HG03039 (cell line): Measurements from ENCODE around the gene NEMF.
A peak's percentile ranks its signal among the peaks of the same experiment; 100 is the strongest.
"Not testable (repeated sequence)": the region's sequence is repeated elsewhere in the genome, so short reads cannot be mapped to it uniquely, and the experiment has no call there.

Source experiments
- ATAC-seq: cut with Tn5 transposase; IDR thresholded peaks from one replicate; pipeline ENCODE4 v1.9.1; 2021; ENCODE audit warnings: mild to moderate bottlenecking, moderate library complexity; ENCODE audit not compliant: unreplicated experiment

NEMF gene

GRCh38 chr14:49816844-49817243 lies 35.7 kb downstream of the NEMF start:
- no peak for ATAC-seq

GRCh38 chr14:49816118-49816517 lies 36.5 kb downstream of the NEMF start:
- not testable (repeated sequence) for ATAC-seq

- ATAC-seq = no peak
Observed at GRCh38 chr14:49808780-49809179, 43.8 kb downstream of the NEMF start.

- no peak for ATAC-seq
Observed at GRCh38 chr14:49796025-49796424, 56.6 kb downstream of the NEMF start.

- ATAC-seq = no peak
Observed at GRCh38 chr14:49792618-49793017, 60.0 kb downstream of the NEMF start.

- ATAC-seq = no peak
Observed at GRCh38 chr14:49786315-49786714, 66.3 kb downstream of the NEMF start.

GRCh38 chr14:49783394-49784014 lies 69.1 kb downstream of the NEMF start:
- no peak for ATAC-seq

- not testable (repeated sequence) for ATAC-seq
Observed at GRCh38 chr14:49781040-49781439, 71.5 kb downstream of the NEMF start.

GRCh38 chr14:49778421-49778820 lies 74.2 kb downstream of the NEMF start:
- no peak for ATAC-seq

- no peak for ATAC-seq
Observed at GRCh38 chr14:49774106-49774505, 78.5 kb downstream of the NEMF start.

- ATAC-seq = not testable (repeated sequence)
Observed at GRCh38 chr14:49771691-49772090, 80.9 kb downstream of the NEMF start.

GRCh38 chr14:49770212-49770817 lies 82.3 kb downstream of the NEMF start:
- no peak for ATAC-seq

GRCh38 chr14:49769581-49770211 lies 82.9 kb downstream of the NEMF start:
- ATAC-seq = no peak

GRCh38 chr14:49769171-49769570 lies 83.4 kb downstream of the NEMF start:
- ATAC-seq = no peak

GRCh38 chr14:49768301-49769121 lies 84.1 kb downstream of the NEMF start:
- ATAC-seq = peak; percentile 20

- peak; percentile 92 for ATAC-seq
Observed at GRCh38 chr14:49767571-49768300, 84.9 kb downstream of the NEMF start, which contains the start of gene KLHDC2. Gene KLHDC2 (plus strand): TSS chr14:49768153. CDS start chr14:49768469, 316 bp downstream.

- ATAC-seq = no peak
Observed at GRCh38 chr14:49767270-49767570, 85.4 kb downstream of the NEMF start.

- no peak for ATAC-seq
Observed at GRCh38 chr14:49766839-49767238, 85.7 kb downstream of the NEMF start.

GRCh38 chr14:49761839-49762551 lies 90.6 kb downstream of the NEMF start:
- no peak for ATAC-seq

- ATAC-seq = no peak
Observed at GRCh38 chr14:49755378-49755777, 97.2 kb downstream of the NEMF start.
